Neural progenitor cell (in vitro differentiated cells): ENCODE measurements around the gene PDCL2. TPM values are rescaled to one million over a fixed set of nuclear protein-coding genes. Genes with fewer than 3 reads are reported as not detected.

Source experiments
- DNase-seq: peaks from one replicate; pipeline ENCODE4 v3.0.0-alpha.2; 2016; ENCODE audit warnings: low spot score
- H2AFZ ChIP-seq: fragments of 200-600 bp; sonication (generic); replicated peaks from 2 replicates; pipeline ENCODE4 v1.6.1; 2016; ENCODE audit warnings: antibody characterized with exemption
- H3F3A ChIP-seq: fragments of 200-600 bp; sonication (generic); 2 replicates; pipeline ENCODE4 v1.6.1; 2016; ENCODE audit warnings: antibody characterized with exemption, low read depth
- H3K27ac ChIP-seq: fragments of 200-600 bp; sonication (generic); 2 replicates; pipeline ENCODE4 v1.5.1; 2016; ENCODE audit warnings: mild to moderate bottlenecking
- H3K27me3 ChIP-seq: fragments of 200-600 bp; sonication (generic); 2 replicates; pipeline ENCODE4 v1.6.1; 2016; ENCODE audit warnings: mild to moderate bottlenecking, moderate library complexity
- H3K36me3 ChIP-seq: fragments of 200-600 bp; sonication (generic); 2 replicates; pipeline ENCODE4 v1.5.1; 2016
- H3K4me1 ChIP-seq: fragments of 200-600 bp; sonication (generic); 2 replicates; pipeline ENCODE4 v1.6.1; 2016; ENCODE audit warnings: mixed run types
- H3K4me2 ChIP-seq: fragments of 200-600 bp; sonication (generic); 2 replicates; pipeline ENCODE4 v1.6.1; 2016
- H3K4me3 ChIP-seq: fragments of 200-600 bp; sonication (generic); 2 replicates; pipeline ENCODE4 v1.5.1; 2016
- H3K79me2 ChIP-seq: fragments of 200-600 bp; sonication (generic); 2 replicates; pipeline ENCODE4 v1.6.1; 2016; ENCODE audit warnings: low read depth
- H3K9ac ChIP-seq: fragments of 200-600 bp; sonication (generic); 2 replicates; pipeline ENCODE4 v1.6.1; 2016
- H3K9me3 ChIP-seq: fragments of 200-600 bp; sonication (generic); 2 replicates; pipeline ENCODE4 v1.5.1; 2016; ENCODE audit warnings: low read depth
- H4K20me1 ChIP-seq: fragments of 200-600 bp; sonication (generic); 2 replicates; pipeline ENCODE4 v1.6.1; 2016; ENCODE audit warnings: low read depth
- H3K27ac Mint-ChIP-seq: 3 replicates; pipeline ENCODE4 v1.8.0; 2021; ENCODE audit warnings: mixed read lengths
- H3K27me3 Mint-ChIP-seq: 2 replicates; pipeline ENCODE4 v1.8.0; 2022; ENCODE audit warnings: low read depth, mild to moderate bottlenecking, inconsistent platforms, moderate library complexity, mixed read lengths; ENCODE audit not compliant: insufficient read depth
- H3K36me3 Mint-ChIP-seq: 3 replicates; pipeline ENCODE4 v1.8.0; 2021; ENCODE audit warnings: mixed read lengths
- H3K4me1 Mint-ChIP-seq: 3 replicates; pipeline ENCODE4 v1.8.0; 2021; ENCODE audit warnings: mixed read lengths
- H3K4me3 Mint-ChIP-seq: 3 replicates; pipeline ENCODE4 v1.8.0; 2021; ENCODE audit warnings: mild to moderate bottlenecking, moderate library complexity, mixed read lengths
- H3K9me3 Mint-ChIP-seq: 3 replicates; pipeline ENCODE4 v1.8.0; 2020; ENCODE audit warnings: mixed read lengths
- EZH2 ChIP-seq: fragments of 200-600 bp; sonication (generic); IDR thresholded peaks from 2 replicates; pipeline ENCODE4 v1.6.1; 2017; ENCODE audit warnings: antibody characterized with exemption, mild to moderate bottlenecking, moderate library complexity
- EZH2phosphoT487 ChIP-seq: fragments of 200-600 bp; sonication (generic); IDR thresholded peaks from 2 replicates; pipeline ENCODE4 v1.6.1; 2017; ENCODE audit warnings: antibody characterized with exemption
- total RNA-seq: library from RNA; depleted of rRNA; stranded (reverse); fragments of >200 nt; gene quantifications from 2 replicates; pipeline ENCODE4 v1.2.3, GENCODE V29; 2015; ENCODE audit warnings: low replicate concordance
- TF ChIP-seq, protein P1 (sequence below): fragments of 200-600 bp; sonication (generic); IDR thresholded peaks from 2 replicates; pipeline ENCODE4 v1.5.1; 2017; ENCODE audit warnings: antibody characterized with exemption, mild to moderate bottlenecking

PDCL2 gene
- total RNA-seq, 1 donor from 2014 or later: not detected

- Mint-ChIP-seq H3K4me3 (peak within 1 kb of the TSS; percentile 93), H3K36me3 (peaks cover 7% of the 10 kb centered on the region), H3K4me1 (peaks cover 47% of the 10 kb centered on the region), H3K9me3 (peaks cover 11% of the 10 kb centered on the region), H3K27ac (peak within 1 kb of the TSS; percentile 93), H3K27me3 (no peaks in the 10 kb centered on the region)
- H3K79me2 ChIP-seq: no peaks in the 10 kb centered on the region
- H3K4me1 ChIP-seq: peaks cover 39% of the 10 kb centered on the region
- H3K27ac ChIP-seq: no peak within 1 kb of the TSS
- no peaks in the 10 kb centered on the region for H4K20me1 ChIP-seq
- H3K27me3 ChIP-seq: peaks cover 44% of the 10 kb centered on the region
- DNase-seq: peak; percentile 79
- H3K9ac ChIP-seq: no peak within 1 kb of the TSS
- TF ChIP-seq EZH2phosphoT487: peak; percentile 57
- TF ChIP-seq EZH2: peak; percentile 87
- TF ChIP-seq, protein P1, sequence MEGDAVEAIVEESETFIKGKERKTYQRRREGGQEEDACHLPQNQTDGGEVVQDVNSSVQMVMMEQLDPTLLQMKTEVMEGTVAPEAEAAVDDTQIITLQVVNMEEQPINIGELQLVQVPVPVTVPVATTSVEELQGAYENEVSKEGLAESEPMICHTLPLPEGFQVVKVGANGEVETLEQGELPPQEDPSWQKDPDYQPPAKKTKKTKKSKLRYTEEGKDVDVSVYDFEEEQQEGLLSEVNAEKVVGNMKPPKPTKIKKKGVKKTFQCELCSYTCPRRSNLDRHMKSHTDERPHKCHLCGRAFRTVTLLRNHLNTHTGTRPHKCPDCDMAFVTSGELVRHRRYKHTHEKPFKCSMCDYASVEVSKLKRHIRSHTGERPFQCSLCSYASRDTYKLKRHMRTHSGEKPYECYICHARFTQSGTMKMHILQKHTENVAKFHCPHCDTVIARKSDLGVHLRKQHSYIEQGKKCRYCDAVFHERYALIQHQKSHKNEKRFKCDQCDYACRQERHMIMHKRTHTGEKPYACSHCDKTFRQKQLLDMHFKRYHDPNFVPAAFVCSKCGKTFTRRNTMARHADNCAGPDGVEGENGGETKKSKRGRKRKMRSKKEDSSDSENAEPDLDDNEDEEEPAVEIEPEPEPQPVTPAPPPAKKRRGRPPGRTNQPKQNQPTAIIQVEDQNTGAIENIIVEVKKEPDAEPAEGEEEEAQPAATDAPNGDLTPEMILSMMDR: peak; percentile 25
- H3K4me3 ChIP-seq: peak within 1 kb of the TSS; percentile 88
- no peaks in the 10 kb centered on the region for H3K9me3 ChIP-seq
- peak within 1 kb of the TSS; percentile 99 for H2AFZ ChIP-seq
- no peaks in the 10 kb centered on the region for H3K36me3 ChIP-seq
- peak within 1 kb of the TSS; percentile 100 for H3K4me2 ChIP-seq
- peaks cover 34% of the 10 kb centered on the region for H3F3A ChIP-seq
Measured at GRCh38 chr4:55635741-55636655, 44.0 kb upstream of the PDCL2 start, which contains the start of gene NMU. NMU (minus strand) TSS chr4:55636298; CDS start chr4:55636192, 106 bp downstream.

- Histone ChIP-seq H3K79me2 (no peaks in the 10 kb centered on the region), H3K27me3 (peaks cover 44% of the 10 kb centered on the region), H3K4me2 (peak overlapping the region; percentile 100), H3K9ac (no peak overlapping the region), H2AFZ (peak overlapping the region; percentile 99), H3K4me1 (peaks cover 39% of the 10 kb centered on the region), H3K27ac (no peak overlapping the region), H3F3A (peaks cover 34% of the 10 kb centered on the region), H3K4me3 (peak overlapping the region; percentile 88), H3K36me3 (no peaks in the 10 kb centered on the region), H4K20me1 (no peaks in the 10 kb centered on the region), H3K9me3 (no peaks in the 10 kb centered on the region)
- H3K4me3 Mint-ChIP-seq: peak overlapping the region; percentile 88
- H3K9me3 Mint-ChIP-seq: peaks cover 16% of the 10 kb centered on the region
- H3K36me3 Mint-ChIP-seq: peaks cover 7% of the 10 kb centered on the region
- no peaks in the 10 kb centered on the region for H3K27me3 Mint-ChIP-seq
- TF ChIP-seq EZH2 (no peak), EZH2phosphoT487 (no peak)
- TF ChIP-seq, protein P1: no peak
- H3K4me1 Mint-ChIP-seq: peaks cover 47% of the 10 kb centered on the region
- peak; percentile 39 for DNase-seq
- H3K27ac Mint-ChIP-seq: peak overlapping the region; percentile 1
Measured at GRCh38 chr4:55635282-55635681, 43.2 kb upstream of the PDCL2 start.

DNA sequence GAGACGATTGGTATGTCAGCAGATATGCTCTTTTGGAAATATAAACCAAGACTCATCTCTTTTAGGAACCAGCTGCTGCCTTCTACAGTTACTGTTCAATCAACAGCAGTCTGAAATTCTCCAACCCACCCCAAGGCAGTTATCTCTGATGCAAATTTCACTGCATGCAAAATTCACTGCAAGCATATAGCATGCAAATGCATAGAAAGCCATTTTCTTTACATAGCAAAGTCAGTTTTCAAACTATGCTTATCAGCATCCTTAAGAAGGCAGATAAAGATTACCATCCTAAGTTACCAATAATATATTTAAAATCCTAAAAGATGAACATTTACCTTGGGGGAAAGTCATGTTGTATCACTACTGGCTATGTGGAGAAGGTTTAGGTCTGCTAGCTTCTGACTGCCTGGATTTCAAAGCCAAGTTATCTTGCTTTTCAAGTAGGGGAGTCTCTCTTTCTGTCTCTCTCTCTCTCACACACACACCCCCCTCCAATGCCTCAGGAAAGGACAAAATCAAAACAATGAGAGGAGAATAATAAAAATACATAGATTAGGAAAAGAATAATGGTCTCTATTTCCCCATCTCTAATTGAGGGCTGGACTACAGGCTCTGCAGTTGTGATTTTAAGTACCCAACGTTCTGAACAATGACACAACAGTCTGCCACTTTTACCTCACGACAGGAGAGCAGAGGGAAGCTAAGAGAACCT lies 42.5 kb upstream of the PDCL2 start:
- H3K27ac Mint-ChIP-seq: peak overlapping the region; percentile 58

More for the DNA sequence above, 42.5 kb upstream of the PDCL2 start:
- Histone ChIP-seq H3K27me3 (peaks cover 44% of the 10 kb centered on the region), H3K4me1 (peaks cover 39% of the 10 kb centered on the region), H3K4me2 (peak overlapping the region; percentile 100), H3K79me2 (no peaks in the 10 kb centered on the region), H3K27ac (no peak overlapping the region), H3K36me3 (no peaks in the 10 kb centered on the region), H3F3A (peaks cover 34% of the 10 kb centered on the region), H3K9ac (no peak overlapping the region), H3K9me3 (no peaks in the 10 kb centered on the region), H4K20me1 (no peaks in the 10 kb centered on the region), H2AFZ (no peak overlapping the region), H3K4me3 (peak overlapping the region; percentile 88)
- Mint-ChIP-seq H3K36me3 (peaks cover 7% of the 10 kb centered on the region), H3K27me3 (no peaks in the 10 kb centered on the region), H3K9me3 (peaks cover 16% of the 10 kb centered on the region), H3K4me3 (peak overlapping the region; percentile 88), H3K4me1 (peaks cover 47% of the 10 kb centered on the region)
- TF ChIP-seq, protein P1: no peak
- TF ChIP-seq EZH2 (no peak), EZH2phosphoT487 (no peak)
- no peak for DNase-seq
